PC-3 (cell line): ENCODE measurements around the gene PER2. TPM values are rescaled to one million over a fixed set of nuclear protein-coding genes. Genes with fewer than 3 reads are reported as not detected.

Experiments used
- total RNA-seq: library from RNA; depleted of rRNA; stranded (reverse); fragments of >200 nt; gene quantifications from 2 replicates; pipeline ENCODE4 v1.2.3, GENCODE V29; 2014; rRNA removed

Gene PER2
- total RNA-seq, 1 experiment from 2014 or later = 8.6 TPM

Other genes with a start within 250 kb of the PER2 start
- 19.5 and 23.1 TPM in 2 replicates for gene SCLY, start 227.6 kb downstream of the PER2 start, total RNA-seq
- gene ESPNL, start 188.3 kb downstream of the PER2 start, total RNA-seq = not detected in 2 replicates
- gene KLHL30, start 149.9 kb downstream of the PER2 start, total RNA-seq = not detected in 2 replicates
- 7.4 and 8.5 TPM in 2 replicates for gene ERFE, start 129.6 kb downstream of the PER2 start, total RNA-seq
- gene ILKAP, start 84.9 kb downstream of the PER2 start, total RNA-seq = 28.7 and 30.7 TPM in 2 replicates
- 9.8 and 19.6 TPM in 2 replicates for gene HES6, start 48.6 kb downstream of the PER2 start, total RNA-seq
- 8.2 and 12.0 TPM in 2 replicates for gene TRAF3IP1, start 31.9 kb upstream of the PER2 start, total RNA-seq
- 28.9 and 60.0 TPM in 2 replicates for gene ASB1, start 138.3 kb upstream of the PER2 start, total RNA-seq